HG02943 (cell line): ENCODE data around the gene TPPP.

Experiments used
- ATAC-seq: cut with Tn5 transposase; IDR thresholded peaks from one replicate; pipeline ENCODE4 v1.9.1; 2021; ENCODE audit warnings: mild to moderate bottlenecking, low read depth, moderate library complexity; ENCODE audit not compliant: unreplicated experiment

Gene TPPP

DNA sequence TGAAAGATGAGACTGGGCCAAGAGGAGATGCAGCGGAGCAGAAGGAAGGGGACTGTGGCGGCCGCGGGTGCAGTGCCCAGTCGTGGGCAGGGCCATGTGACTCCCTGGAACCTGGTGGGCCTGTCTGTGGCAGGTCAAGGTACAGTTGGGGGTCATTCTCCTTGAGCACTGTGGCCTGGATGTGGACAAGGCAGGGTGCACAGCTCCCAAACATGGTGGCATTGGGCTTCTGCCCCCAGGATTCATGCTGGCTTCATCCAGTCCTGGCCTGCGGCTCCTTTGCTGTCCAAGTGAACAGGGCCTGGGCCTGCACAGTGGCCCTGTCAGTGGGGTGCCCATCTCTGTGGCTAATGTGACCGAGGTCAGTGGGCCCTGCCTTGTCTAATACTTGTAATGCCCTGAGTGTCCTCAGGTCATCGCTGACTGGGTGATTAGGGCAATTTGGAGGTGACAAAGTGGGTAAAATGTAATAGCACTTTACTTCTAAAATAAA, 41.1 kb downstream of the TPPP start:
- no peak for ATAC-seq

DNA sequence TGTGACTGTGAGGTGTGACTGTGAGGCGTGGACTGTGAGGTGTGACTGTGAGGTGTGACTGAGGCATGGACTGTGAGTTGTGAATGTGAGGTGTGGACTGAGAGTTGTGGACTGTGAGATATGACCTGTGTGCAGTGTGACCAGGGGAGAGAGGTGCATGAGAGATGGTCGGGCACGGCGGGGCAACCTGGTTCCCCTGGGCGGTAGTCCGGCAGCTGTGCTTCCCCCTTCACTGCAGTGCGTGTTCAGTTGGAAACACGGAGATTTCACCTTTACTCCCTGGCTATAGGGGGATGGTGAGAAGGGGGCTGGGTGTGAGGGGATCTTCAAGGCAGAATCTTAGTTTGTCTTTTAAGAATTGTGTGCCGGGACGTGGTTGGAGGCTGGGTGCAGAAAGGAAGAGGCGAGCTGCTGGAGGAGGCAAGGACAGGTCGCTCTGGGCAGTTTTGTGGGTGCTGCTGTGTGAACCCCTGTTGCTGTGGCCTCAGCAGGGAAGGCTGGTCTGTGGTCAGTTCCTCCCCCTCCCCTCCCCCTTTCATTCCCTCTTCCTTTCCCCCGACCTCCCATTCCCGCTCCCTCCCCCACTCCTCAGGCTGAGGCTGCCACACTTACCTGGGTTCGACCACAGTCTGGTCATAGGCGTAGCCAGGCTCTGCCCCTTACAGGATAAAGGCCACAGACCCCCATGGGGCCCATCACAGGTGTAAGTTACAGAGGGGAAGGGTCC, 41.7 kb downstream of the TPPP start:
- ATAC-seq = no peak

DNA sequence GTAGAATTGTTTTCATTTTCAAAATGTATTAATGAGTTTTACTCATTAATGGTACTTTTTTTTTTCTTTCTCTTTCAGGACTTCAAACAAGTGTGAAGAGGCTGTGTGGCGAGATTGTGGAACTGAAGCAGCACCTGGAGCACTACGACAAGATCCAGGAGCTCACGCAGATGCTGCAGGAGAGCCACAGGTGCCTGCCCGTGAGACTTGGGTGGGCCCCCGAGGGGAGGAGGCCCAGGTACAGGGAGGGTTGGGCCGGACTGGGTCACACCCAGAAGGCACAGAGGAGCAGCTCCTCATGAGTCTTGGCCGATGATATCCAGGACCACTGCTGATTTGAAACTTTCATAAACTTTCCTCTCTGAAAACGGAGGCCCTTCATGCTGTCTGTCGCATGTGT, 45.4 kb downstream of the TPPP start:
- ATAC-seq = no peak

DNA sequence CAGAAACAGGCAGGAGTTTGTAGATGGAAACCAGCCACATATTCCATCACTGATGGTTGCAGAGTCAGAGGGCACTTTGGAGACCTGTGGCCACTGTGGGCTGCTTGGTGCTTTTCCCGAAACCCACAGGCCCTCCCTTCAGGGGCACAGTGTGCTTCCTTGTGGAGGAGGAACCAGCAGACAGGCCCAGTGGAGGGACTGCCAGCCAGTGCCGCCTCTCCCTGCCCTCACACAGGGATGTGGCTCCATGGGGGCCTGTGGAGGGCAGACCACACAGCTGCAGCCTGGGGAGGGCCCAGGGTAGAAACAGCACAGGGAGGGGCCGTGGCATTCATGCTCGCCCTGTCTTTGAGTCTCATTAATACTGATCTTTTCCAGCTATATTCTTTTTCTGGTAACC, 45.8 kb downstream of the TPPP start:
- no peak for ATAC-seq

DNA sequence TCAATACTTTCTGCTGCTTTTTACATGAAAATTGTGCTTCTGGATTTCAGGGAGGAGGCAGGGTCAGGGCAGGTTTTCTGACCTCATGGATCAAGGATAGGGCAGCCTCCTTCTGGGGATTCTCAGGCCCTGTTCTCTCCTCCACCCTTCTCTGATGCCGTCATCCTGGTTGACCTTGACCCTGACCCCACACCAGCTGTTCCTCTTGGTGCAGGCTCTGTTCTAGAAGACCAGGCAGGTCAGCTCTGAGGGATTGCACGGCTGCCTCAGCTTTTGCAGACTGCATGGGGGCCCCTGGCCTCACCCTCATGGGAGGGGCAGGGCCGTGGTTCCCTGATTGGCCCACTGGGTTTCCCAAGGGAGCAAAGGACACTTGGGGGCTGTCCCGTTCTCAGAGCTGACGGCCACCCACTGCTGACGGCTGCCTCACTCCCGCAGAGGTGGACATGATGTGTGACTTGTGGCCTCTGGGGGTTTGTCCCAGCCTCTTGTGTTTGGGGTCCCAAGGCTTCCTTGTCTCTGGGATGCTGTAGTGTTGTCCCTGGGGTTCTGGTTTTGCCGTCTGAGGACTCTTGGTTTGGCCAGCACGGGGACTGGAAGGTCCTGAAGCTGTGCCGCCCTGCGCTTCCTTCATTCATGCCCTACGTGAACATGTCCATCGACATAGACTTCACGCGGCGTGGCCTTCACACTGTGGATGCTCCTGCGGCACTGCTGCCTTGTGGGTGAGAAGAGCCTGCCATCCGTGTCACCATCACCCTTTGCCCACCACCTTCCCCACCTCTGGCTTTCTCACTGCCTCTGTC, 46.6 kb downstream of the TPPP start:
- no peak for ATAC-seq

DNA sequence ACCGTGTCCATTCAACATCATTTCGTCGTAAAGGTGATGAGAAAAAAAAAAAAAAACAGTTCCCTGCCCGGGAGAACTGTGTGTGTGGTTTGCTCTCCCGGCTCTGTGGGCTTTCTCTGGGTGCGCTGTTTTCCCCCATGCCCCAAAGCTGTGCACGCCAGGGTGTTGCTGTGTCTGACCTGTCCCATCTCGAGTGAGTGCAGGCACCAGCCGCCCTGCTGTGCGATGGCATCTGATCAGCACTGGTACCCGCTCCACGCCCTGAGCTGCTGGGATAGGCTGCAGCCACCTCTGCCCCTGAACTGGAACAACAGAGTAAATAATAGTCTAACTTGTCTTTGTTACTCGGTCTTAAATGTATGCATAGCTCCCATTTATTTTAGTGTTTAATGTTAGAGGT, 47.7 kb downstream of the TPPP start:
- no peak for ATAC-seq

DNA sequence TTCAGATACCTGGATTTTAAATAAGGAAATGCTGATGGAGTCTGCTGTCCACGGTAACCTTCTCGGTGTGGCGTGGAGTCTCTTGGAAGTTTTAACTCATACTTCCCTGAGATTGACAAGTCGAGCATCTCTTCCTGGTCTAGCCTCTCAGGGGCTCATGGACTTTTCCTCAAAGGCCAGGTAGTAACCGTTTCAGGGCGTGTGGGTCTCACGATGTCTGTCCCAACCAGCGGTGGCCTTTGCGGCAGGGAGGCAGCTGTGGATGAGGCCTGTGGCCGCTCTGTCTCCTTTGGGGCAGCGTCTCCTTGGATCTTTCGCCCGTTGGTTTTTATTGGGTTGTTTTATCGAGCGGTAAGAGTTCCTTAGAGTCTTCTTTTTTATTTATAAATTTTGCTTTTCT, 48.2 kb downstream of the TPPP start:
- no peak for ATAC-seq

DNA sequence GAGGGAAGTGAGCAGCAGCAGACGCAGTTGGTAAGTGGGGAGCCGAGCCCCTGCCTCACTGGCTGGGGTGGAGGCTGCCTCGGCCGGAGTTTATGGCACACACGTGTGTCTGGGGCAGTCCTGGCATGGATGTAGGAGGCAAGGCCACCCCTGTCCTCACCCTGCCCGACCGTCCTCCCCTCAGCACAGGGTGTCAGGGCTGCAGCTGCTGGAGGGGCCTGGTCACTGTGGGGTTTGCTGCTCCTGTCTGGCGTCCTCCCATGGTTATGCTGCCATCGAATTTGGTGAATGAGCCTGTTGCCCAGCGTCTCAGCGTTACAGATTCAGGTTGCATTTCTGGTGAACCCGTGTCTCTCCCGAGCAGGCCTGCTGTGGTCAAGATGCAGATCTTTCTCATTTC, 48.6 kb downstream of the TPPP start:
- ATAC-seq = no peak

DNA sequence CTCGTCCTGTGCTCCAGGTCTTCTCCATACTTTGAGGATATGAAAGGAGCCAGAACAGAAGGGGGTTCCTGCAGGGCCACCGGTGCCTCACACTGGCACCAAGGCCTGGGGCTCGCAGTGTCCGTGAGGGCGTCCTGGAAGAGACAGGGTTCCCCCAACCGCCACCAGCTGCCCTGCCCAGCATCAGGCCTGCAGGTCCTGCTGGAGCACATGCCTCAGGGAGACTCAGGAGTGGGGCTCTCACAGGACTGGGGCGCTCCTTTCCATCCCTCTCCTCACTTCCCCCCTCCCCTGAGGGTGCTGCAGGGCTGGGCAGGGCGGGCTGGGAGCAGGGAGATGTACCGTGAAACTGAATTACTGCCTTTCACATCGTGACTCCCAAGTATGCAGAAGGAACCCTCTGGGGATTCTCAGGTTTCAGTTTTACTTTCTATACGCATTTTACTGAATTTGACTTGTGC, 49.3 kb downstream of the TPPP start:
- ATAC-seq = peak; percentile 75

DNA sequence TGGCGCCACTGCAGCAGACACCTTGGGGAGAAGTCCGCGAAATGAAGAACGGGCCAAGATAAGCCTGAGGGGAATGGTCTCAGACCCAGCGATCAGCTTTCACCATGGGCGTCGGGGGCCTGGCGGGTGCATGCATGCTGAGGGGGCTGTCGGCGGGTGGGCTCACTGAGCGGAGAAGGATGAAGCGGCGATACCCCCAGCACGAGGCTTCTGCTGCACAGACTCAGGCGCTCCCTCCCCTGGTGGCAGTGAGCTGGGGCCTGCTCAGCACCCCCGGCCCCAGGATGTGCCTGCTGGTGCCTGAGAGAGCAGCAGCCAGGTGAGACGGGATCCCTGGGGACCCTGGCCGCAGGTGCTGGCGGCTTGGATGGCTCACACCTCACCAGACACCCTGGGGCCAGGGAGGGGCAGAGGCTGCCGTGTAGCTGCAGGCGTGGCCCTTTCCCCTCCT, 49.8 kb downstream of the TPPP start:
- peak; percentile 38 for ATAC-seq

DNA sequence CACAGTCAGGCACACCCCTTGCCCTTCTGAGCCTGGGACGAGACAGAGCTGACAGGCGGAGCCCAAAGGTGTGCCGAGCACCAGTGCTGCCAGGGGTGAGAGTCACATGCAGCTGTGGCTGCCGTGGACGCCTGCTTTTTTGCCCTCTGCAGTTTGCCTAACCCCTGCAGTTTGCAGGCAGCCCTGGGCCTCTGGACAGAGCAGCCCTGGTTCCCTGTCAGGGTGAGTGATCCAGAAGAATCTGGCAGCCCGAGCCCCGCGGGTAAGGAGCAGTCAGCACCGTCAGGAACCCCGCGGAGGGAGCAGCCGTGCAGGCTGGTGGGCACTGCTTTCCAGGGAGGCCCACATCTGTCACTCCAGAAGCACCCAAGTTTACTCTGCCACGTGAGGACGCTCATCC, 50.7 kb downstream of the TPPP start:
- ATAC-seq = no peak

DNA sequence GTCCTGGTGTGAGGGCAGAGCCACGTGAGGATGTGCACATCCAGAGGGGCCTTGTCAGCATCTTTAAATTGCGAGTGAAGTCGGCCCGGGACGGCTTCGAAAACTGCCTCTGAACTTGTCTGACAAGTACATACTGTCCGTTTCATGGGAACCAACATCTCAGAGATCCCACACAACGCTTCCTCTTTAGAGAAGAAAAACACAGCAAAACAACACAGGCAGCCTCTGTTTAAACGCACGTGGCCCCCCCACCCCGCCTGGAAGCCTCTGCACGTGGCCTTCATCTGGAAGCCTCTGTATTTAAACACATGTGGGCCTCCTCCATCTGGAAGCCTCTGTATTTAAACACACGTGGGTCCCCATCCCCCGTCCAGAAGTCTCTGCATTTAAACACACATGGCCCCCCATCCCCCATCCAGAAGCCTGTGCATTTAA, 51.8 kb downstream of the TPPP start:
- no peak for ATAC-seq

DNA sequence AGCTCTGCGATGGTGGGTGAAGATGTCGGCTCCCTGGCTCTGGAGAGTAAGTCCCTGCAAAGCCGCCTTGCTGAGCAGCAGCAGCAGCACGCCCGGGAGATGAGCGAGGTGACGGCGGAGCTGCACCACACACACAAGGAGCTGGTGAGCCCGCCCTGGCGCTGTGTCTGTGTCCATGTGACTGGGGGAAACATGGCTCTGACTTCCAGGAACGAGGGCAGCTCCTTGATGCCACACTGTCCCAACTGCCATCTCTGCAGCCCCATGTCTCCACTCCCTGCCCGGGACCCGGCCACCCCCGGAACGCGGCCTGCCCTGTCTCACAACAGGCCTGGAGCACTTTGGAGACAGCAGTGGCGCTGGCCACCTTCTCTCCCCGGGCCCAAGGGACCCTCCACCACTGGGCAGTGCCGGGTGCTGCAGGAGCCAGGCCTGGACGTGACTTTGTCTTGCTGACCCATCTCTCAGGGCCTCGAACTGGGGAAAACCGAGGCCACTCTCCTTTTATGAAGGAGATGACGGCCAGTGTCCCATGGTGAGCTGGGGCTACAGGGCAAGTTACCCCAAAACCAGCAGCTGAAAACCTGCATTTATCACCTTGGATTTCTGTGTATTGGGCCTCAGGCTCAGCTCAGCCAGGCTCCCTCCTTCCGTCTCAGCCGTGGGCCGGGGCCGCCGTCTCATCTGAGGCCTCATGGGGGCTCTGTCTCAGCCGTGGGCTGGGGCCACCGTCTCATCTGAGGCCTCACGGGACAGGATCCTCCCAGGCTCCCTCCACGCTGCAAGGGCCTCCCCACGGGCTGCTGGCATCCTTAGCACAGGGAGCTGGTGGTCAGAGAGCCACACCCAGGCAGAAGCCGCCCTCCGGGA, 52.5 kb downstream of the TPPP start:
- ATAC-seq = no peak

DNA sequence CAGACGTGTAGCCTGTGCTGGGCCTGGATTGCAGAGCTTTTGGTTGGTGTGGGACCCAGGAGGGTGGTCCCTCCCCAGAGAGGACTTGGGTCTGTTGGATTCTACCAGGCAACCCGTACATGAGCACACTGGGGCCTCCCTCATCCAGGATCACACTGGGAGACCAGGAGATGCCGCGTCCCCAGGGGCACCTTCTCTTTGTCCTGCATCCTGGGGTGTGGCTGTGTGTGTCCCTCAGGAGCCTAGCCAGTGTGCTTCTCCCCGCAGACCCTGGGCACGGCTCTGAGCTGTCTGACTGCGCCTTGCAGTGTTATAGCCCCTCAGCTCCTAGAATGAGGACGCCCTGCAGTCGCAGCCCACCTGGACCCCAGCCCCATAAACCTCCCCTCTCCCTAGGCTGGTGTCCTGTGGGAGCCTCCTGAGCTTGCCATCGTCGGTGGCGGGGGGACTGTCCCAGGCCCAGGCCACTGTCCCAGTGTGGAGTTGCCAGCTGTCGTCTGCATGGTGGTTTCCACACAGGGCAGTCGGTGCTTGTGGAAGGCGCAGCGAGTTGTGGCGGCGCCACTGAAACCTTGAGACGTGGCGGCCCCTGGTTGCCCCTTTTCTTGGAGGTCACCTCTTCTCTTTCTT, 53.5 kb downstream of the TPPP start:
- ATAC-seq = no peak

DNA sequence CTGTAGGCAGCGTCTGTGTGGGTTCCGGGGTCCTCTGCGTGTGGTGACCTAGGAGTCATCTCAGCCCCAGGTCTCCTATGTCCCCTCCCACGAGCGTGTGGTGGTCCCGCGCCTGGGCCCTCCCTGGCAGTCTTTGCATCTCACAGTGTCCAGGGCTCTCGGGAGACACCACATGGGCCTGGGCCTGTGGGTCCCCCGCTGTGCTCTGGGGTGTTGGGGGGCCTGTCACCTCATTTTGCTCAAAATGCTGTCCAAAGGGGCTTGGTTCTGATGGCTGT, 54.0 kb downstream of the TPPP start:
- no peak for ATAC-seq

DNA sequence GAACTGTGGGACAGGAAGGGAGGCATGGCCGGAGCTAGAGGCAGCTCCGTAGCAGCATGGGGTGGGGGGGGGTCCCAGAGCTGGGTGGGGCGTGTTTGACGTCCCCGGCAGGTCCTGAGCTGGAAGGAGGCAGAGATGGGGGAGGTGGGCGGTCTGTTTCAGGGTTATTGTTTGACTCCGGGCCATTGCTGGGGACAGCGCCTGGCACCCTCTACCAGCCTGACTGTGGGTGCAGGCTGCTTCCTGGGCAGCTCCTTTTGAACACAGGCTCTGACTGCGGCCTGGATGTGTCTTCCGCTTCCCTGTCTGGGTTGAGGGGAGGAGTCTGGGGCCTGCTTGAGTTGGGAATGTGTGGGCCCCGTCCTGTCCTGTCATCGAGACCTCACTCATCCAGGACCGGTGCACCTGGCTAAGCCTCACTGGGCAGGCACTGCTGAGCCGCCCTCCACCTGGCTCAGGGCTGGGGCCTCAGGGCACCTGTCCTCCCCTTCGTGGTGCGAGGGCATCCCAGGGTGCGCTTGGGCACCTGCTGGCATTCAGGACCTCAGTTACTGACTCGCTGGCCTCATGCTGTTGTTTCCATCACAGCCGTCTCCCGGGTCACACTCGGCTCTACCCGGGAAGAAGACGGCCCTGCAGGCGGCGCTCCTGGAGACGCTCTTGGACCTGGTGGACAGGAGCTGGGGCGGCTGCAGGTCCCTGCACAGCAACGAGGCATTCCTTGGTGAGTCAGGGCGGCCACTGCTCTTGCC, 54.5 kb downstream of the TPPP start:
- no peak for ATAC-seq

DNA sequence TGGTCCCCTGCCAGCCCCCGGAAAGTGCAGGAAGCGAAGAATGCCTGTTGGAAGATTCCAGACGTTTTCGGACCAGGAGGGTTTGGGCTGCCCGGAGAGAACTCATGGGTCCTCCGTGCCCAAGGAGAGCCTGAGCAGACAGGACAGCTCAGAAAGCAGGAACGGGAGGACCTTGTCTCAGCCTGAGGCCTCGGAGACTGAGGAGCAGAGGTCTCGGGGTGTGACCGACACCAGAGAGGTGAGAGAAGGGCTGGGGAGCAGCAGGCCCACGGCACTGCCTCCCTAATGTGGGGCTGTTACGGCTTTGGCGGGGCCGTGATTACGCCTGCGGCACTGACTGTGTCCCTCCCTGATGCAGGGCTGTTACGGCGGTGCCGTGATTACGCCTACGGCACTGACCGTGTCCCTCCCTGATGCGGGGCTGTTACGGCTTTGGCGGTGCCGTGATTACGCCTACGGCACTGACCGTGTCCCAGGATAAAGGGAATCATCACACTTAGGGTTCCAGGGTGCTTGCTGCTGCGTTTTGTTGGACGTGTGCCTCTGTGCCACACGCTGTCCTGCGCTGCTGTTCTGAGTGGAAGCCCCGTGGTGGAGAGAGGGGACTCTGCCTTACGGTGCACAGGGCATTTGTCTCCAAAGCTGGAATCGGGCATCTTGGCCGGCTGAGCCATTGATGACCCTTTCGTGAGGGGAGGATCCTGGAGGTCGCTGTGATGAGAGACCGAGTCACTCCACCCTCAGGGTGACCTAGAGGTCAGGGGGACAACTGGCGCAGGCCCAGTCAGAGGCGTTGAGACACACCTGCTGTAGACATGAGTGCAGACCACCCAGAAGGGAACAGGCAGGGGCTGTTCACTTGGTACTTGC, 55.3 kb downstream of the TPPP start:
- ATAC-seq = no peak

DNA sequence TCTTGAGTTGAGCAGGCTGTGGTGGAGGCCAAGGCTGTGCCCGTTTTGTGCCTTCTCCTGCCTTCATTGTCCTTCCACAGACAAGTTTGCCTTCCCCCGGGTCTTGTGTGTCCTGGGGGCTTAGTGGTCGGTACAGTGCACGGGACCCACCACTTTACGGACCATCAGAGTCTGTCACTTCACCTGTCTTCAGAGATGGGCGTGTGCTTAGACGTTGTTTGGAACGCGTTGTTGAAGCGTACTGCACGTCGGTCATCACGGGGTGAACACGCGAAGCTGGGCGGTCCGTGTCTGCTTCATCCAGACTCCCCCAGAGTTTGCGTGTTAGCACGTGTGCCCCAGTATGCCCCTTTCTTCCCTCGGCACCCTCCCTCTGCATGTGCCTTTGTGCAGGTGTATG, 56.2 kb downstream of the TPPP start:
- ATAC-seq = no peak
